ENCODE measurements around the gene POR. TPM values are rescaled to one million over a fixed set of nuclear protein-coding genes. Genes with fewer than 3 reads are reported as not detected.

The POR gene
- total and polyA plus RNA-seq, 2 of the 13 experiments (the other 11 are each of a cell fraction or from before 2014, with no cell fraction given), result 145 to 266 TPM

DNA sequence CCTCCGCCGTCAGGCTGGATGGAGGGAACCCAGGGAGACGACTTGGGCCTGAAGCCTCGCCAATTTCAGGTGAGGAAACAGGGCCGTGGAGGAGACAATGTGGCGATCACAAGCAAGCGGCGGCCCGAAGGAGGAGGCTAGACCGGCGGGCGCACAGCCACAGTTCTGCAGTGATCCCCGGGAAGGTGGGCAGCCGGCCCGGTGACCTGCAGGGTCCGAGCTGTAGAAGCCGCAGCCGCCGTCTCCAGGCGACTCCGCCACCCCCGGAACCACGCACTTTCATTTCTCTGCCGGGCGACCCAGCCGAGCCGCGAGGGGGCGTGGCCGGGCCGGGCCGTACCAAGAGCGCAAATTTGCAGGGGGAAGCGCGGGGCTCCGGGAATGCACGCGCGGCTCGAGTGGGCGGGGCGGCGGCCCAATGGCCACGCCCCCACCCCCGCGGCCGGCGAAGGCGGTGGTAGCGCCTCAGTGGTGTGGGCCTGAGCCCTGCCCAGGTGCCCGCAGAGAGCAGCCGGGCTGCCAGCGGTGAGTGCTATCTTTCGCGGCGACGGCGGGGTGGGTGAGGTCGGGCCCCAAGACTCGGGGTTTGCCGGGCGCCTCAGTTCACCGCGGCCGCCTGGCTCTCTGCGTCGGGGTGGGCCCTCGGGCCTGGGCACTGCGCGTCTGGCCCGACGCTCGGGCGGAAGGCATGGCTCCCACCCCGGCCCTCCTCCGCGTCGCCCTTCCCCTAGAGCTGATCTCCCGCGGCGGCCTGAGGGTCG is at the start of gene POR (continued):
- TF ChIP-seq PCBP1 (IDR thresholded peaks at IDR 0.05; ENCODE audit: borderline replicate concordance, low read depth, low read length) (0 out of 2 replicates have a peak, but pooled peaks have one; percentile 73), ZNF10 (CRISPR knock-in tag; IDR thresholded peaks at IDR 0.05; ENCODE audit: borderline replicate concordance, low read depth) (no peak), CENPT (CRISPR knock-in tag; IDR thresholded peaks at IDR 0.05; ENCODE audit: low read depth) (0 out of 2 replicates have a peak, but pooled peaks have one; percentile 19), ZNF256 (CRISPR knock-in tag; conservative IDR thresholded peaks at IDR 0.05) (no peak; the same call in none of the 2 replicates), YEATS2 (CRISPR knock-in tag; IDR thresholded peaks at IDR 0.05; ENCODE audit: borderline replicate concordance) (peak; percentile 68; the same call in 1 of the 2 replicates), CEBPG (CRISPR knock-in tag; IDR thresholded peaks at IDR 0.05) (no peak), FOXP1 (IDR thresholded peaks at IDR 0.05) (no peak), FOXP1 (CRISPR knock-in tag; IDR thresholded peaks at IDR 0.05) (no peak), ZNF737 (CRISPR knock-in tag; IDR thresholded peaks at IDR 0.05; ENCODE audit: borderline replicate concordance) (no peak; the same call in 1 of the 2 replicates), ZNF33A (CRISPR knock-in tag; IDR thresholded peaks at IDR 0.05; ENCODE audit: borderline replicate concordance) (no peak), MZF1 (CRISPR knock-in tag; IDR thresholded peaks at IDR 0.05; ENCODE audit: borderline replicate concordance) (no peak), CAMTA2 (CRISPR knock-in tag; IDR thresholded peaks at IDR 0.05; ENCODE audit: borderline replicate concordance) (no peak), ZNF24 (IDR thresholded peaks at IDR 0.05) (peak; percentile 51; the same call in 1 of the 2 replicates), SPEN (CRISPR knock-in tag; IDR thresholded peaks at IDR 0.05; ENCODE audit: low read depth) (peak; percentile 67; the same call in 1 of the 2 replicates), RBAK (CRISPR knock-in tag; IDR thresholded peaks at IDR 0.05) (no peak), ZNF740 (CRISPR knock-in tag; IDR thresholded peaks at IDR 0.05) (0 out of 2 replicates have a peak, but pooled peaks have one; percentile 33), ZNF468 (CRISPR knock-in tag; IDR thresholded peaks at IDR 0.05) (no peak; the same call in 1 of the 2 replicates), SALL1 (CRISPR knock-in tag; IDR thresholded peaks at IDR 0.05) (peak; percentile 86), ZNF546 (CRISPR knock-in tag; conservative IDR thresholded peaks at IDR 0.05) (peak; percentile 63; the same call in 1 of the 2 replicates), SSRP1 (CRISPR knock-in tag; IDR thresholded peaks at IDR 0.05) (no peak)
- TF ChIP-seq, protein P1, sequence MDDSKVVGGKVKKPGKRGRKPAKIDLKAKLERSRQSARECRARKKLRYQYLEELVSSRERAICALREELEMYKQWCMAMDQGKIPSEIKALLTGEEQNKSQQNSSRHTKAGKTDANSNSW (CRISPR knock-in tag; IDR thresholded peaks at IDR 0.05; ENCODE audit: borderline replicate concordance), result peak; percentile 96; the same call in 1 of the 2 replicates
- TF ChIP-seq, protein P2, sequence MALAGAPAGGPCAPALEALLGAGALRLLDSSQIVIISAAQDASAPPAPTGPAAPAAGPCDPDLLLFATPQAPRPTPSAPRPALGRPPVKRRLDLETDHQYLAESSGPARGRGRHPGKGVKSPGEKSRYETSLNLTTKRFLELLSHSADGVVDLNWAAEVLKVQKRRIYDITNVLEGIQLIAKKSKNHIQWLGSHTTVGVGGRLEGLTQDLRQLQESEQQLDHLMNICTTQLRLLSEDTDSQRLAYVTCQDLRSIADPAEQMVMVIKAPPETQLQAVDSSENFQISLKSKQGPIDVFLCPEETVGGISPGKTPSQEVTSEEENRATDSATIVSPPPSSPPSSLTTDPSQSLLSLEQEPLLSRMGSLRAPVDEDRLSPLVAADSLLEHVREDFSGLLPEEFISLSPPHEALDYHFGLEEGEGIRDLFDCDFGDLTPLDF (CRISPR knock-in tag; IDR thresholded peaks at IDR 0.05), result peak; percentile 82
- TF ChIP-seq, protein P3, sequence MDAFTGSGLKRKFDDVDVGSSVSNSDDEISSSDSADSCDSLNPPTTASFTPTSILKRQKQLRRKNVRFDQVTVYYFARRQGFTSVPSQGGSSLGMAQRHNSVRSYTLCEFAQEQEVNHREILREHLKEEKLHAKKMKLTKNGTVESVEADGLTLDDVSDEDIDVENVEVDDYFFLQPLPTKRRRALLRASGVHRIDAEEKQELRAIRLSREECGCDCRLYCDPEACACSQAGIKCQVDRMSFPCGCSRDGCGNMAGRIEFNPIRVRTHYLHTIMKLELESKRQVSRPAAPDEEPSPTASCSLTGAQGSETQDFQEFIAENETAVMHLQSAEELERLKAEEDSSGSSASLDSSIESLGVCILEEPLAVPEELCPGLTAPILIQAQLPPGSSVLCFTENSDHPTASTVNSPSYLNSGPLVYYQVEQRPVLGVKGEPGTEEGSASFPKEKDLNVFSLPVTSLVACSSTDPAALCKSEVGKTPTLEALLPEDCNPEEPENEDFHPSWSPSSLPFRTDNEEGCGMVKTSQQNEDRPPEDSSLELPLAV (CRISPR knock-in tag; conservative IDR thresholded peaks at IDR 0.05; ENCODE audit: low read depth), result no peak
- TF ChIP-seq, protein P4, sequence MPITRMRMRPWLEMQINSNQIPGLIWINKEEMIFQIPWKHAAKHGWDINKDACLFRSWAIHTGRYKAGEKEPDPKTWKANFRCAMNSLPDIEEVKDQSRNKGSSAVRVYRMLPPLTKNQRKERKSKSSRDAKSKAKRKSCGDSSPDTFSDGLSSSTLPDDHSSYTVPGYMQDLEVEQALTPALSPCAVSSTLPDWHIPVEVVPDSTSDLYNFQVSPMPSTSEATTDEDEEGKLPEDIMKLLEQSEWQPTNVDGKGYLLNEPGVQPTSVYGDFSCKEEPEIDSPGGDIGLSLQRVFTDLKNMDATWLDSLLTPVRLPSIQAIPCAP (CRISPR knock-in tag; IDR thresholded peaks at IDR 0.05; ENCODE audit: low read depth), result no peak
- TF ChIP-seq, protein P5, sequence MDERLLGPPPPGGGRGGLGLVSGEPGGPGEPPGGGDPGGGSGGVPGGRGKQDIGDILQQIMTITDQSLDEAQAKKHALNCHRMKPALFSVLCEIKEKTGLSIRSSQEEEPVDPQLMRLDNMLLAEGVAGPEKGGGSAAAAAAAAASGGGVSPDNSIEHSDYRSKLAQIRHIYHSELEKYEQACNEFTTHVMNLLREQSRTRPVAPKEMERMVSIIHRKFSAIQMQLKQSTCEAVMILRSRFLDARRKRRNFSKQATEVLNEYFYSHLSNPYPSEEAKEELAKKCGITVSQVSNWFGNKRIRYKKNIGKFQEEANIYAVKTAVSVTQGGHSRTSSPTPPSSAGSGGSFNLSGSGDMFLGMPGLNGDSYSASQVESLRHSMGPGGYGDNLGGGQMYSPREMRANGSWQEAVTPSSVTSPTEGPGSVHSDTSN (CRISPR knock-in tag; IDR thresholded peaks at IDR 0.05), result no peak
